Spleen (tissue), 11 donors: ENCODE data around the gene SBSN. TPM values are rescaled to one million over a fixed set of nuclear protein-coding genes. Genes with fewer than 3 reads are reported as not detected.

Experiments used
- DNase-seq: peaks from one replicate; pipeline ENCODE4 v3.0.0-alpha.2; 2020
- H3K27ac ChIP-seq, 8 donors: fragments of 200-600 bp; sonication (generic) in 7 of 8; 1 replicate in 4 of 8; 2 replicates in 4 of 8; pipeline versions ENCODE4 v1.5.0 to v1.8.0; 2016 to 2021; ENCODE audit warnings: inconsistent platforms in 4 of 8, mild to moderate bottlenecking in 4 of 8, moderate library complexity in 1 of 8
- H3K27me3 ChIP-seq, 7 donors: fragments of 200-600 bp; sonication (generic) in 6 of 7; replicated peaks in 1 of 7; 1 replicate in 4 of 7; 2 replicates in 3 of 7; pipeline versions ENCODE4 v1.5.0 to v1.8.0; 2016 to 2021; ENCODE audit warnings: inconsistent platforms in 3 of 7, mild to moderate bottlenecking in 1 of 7
- H3K36me3 ChIP-seq, 6 donors: fragments of 200-600 bp; sonication (generic) in 5 of 6; 1 replicate in 4 of 6; 2 replicates in 2 of 6; pipeline versions ENCODE4 v1.5.0 to v1.8.0; 2016 to 2021; ENCODE audit warnings: inconsistent platforms in 2 of 6
- H3K4me1 ChIP-seq, 6 donors: fragments of 200-600 bp; sonication (generic) in 5 of 6; 1 replicate in 3 of 6; 2 replicates in 3 of 6; pipeline versions ENCODE4 v1.5.0 to v1.8.0; 2016 to 2021; ENCODE audit warnings: inconsistent platforms in 3 of 6
- H3K4me3 ChIP-seq, 8 donors: fragments of 200-600 bp; sonication (generic) in 7 of 8; 1 replicate in 4 of 8; 2 replicates in 4 of 8; pipeline versions ENCODE4 v1.5.0 to v1.8.0; 2016 to 2021; ENCODE audit warnings: inconsistent platforms in 4 of 8, mild to moderate bottlenecking in 4 of 8, moderate library complexity in 2 of 8
- H3K9me3 ChIP-seq, 8 donors: fragments of 200-600 bp; sonication (generic) in 7 of 8; 1 replicate in 4 of 8; 2 replicates in 4 of 8; pipeline versions ENCODE4 v1.5.0 to v1.8.0; 2016 to 2021; ENCODE audit warnings: inconsistent platforms in 4 of 8
- CTCF ChIP-seq, 11 experiments: fragments of 200-600 bp in 7 of 11; fragments of 450-650 bp in 4 of 11; sonication (generic) in 4 of 11; IDR thresholded peaks in 8 of 11; conservative IDR thresholded peaks in 3 of 11; 1 replicate in 7 of 11; 2 replicates in 4 of 11; pipeline versions ENCODE4 v1.4.0 to v1.8.0; 2016 to 2021; ENCODE audit warnings: antibody characterized with exemption in 11 of 11, inconsistent platforms in 4 of 11, mild to moderate bottlenecking in 1 of 11
- POLR2A ChIP-seq, 3 donors: fragments of 450-650 bp; IDR thresholded peaks; one replicate each; pipeline ENCODE4 v1.5.1; 2017; ENCODE audit warnings: antibody characterized with exemption in 3 of 3, mild to moderate bottlenecking in 1 of 3
- POLR2AphosphoS5 ChIP-seq, 3 donors: sonication (generic); formaldehyde crosslinking; IDR thresholded peaks; one replicate each; pipeline ENCODE4 v1.5.1; 2017; ENCODE audit warnings: antibody characterized with exemption in 3 of 3
- WGBS, 5 donors: extraction: QIAGEN DNeasy Blood & Tissue Kit in 3 of 5; methylation state at CpG; one replicate each; pipeline versions ENCODE4 v1.1.5 to v1.1.7; 2013 to 2018; 5-methylcytosine and 5-hydroxymethylcytosine counted together
- intact Hi-C: fragments of 100-400 bp; cut with DNase I; formaldehyde crosslinking; loops from one replicate; pipeline ENCODE4 v1.15.0; 2023; ENCODE audit warnings: low total_unique reads
- polyA plus RNA-seq, 3 donors: library from polyadenylated mRNA; stranded (reverse); fragments of 200-250 nt; gene quantifications; one replicate each; pipeline ENCODE4 v1.2.1, GENCODE V29; 2013
- total RNA-seq, 7 donors: library from RNA; depleted of rRNA in 3 of 7; stranded (reverse); fragments of >200 nt in 3 of 7; fragmentation: NEBNext Ultra II Directional in 4 of 7; extraction: Animal tissue kit (Norgen Biotek cat#: 25700) in 4 of 7; gene quantifications; one replicate each; pipeline versions ENCODE4 v1.1.0 to v1.2.1, GENCODE V29; 2016 to 2021
- donor health status: healthy with polysubstance abuse.
- donor health status: DM: no; HTN: no; CAD: no; lungs with moderate emphysema.
- donor health status: DM: no; HTN: no; CAD: no.
- donor health status: Bipolar disorder and iron deficiency.
- donor health status: healthy.
- donor health status: DM: no; HTN: no; CAD: no.
- donor health status: DM: yes; HTN: yes; CAD: no.

The SBSN gene
- total and polyA plus RNA-seq, 10 donors: 0.05 to 0.33 (median 0.19) TPM; not detected in 7

DNA sequence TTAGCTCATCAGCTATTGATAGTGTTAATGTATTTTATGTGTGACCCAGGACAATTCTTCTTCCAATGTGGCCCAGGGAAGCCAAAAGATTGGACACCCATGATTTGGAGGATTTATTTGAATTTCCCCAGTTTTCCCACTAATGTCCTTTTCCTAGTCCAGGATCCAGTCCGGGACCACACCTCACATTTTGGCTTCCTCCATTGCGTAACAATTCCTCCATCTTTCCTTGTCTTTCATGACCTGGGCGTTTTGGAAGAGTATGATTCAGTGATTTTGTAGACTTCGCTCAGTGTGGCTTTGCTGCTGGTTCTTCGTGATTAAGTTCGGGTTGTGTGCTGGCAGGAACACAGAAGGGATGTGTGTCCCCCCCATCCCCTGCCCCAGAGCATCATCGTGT is 38.6 kb upstream of the SBSN start:
- intact Hi-C loops: no loop called here
- H3K9me3 ChIP-seq: no peaks in the 10 kb centered on the region

GRCh38 chr19:35565016-35565856 is 37.1 kb upstream of the SBSN start:
- intact Hi-C loops: no loop called here
- Histone ChIP-seq H3K36me3 (no peaks in the 10 kb centered on the region), H3K4me3 (no peak overlapping the region), H3K4me1 (no peaks in the 10 kb centered on the region), H3K27ac (no peak overlapping the region), H3K27me3 (peaks cover 0 to 63% (median 14%) of the 10 kb centered on the region in 7 donors), H3K9me3 (no peaks in the 10 kb centered on the region)
- 66 to 84% (median 79%) methylated on average over 6 to 12 of the region's 12 CpGs for WGBS, 5 donors
- TF ChIP-seq POLR2AphosphoS5 (IDR thresholded peaks at IDR 0.05) (no peak), CTCF (IDR thresholded peaks at IDR 0.05 in 8 of 11, conservative IDR thresholded peaks at IDR 0.05 in 3 of 11) (no peak), POLR2A (IDR thresholded peaks at IDR 0.05) (no peak)
- DNase-seq: peak; percentile 48

More for the DNA sequence above, 38.6 kb upstream of the SBSN start:
- H3K27me3 ChIP-seq: peaks cover 0 to 60% (median 16%) of the 10 kb centered on the region in 7 donors
- no peak for DNase-seq
- no peak for TF ChIP-seq CTCF (IDR thresholded peaks at IDR 0.05 in 8 of 11, conservative IDR thresholded peaks at IDR 0.05 in 3 of 11)
- no peak for TF ChIP-seq POLR2A (IDR thresholded peaks at IDR 0.05)
- TF ChIP-seq POLR2AphosphoS5 (IDR thresholded peaks at IDR 0.05): no peak
- H3K4me3 ChIP-seq: no peak overlapping the region
- no peaks in the 10 kb centered on the region for H3K4me1 ChIP-seq
- 80 to 88% (median 82%) methylated on average over 7 of the region's 7 CpGs for WGBS, 5 donors
- H3K27ac ChIP-seq: no peak overlapping the region
- H3K36me3 ChIP-seq: no peaks in the 10 kb centered on the region

DNA sequence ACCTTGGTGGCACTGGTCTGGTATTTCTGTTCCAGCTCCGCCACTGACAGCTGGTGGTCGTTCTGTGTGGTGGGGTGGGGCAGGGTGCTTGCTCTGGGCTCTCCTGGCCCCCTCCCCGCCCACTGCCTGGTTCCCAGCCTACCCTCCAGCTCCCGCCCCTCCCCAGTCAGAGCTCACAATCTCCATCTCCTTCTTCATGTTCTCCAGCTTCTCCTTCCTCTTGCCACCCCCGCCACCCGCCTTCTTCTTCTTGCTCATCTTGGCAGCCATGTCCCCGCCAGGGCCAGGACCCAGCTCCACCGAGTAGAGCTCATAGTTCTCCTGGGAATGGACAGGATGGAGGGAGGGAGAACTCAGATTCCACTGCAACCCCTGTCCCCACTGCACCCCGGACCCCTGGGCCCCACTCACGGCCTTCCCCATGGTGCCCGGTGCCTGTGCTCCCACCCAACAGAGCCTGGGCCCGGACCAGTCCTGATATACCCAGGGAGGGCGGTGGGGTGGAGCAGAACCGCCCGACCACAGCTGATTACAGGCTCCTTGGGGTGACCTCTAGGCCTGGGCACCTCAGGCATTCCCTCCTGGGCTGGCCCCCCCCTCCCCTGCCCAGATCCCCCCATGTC is 35.2 kb upstream of the SBSN start, which contains the start of gene ATP4A:
Gene ATP4A (minus strand): TSS at position 452 of the 623 bp plus-strand sequence. CDS start 29 bp downstream, at position 423.
- Histone ChIP-seq H3K4me1 (peaks cover under 1 to 12% (median 7%) of the 10 kb centered on the region in 6 donors), H3K9me3 (no peaks in the 10 kb centered on the region), H3K4me3 (no peak within 1 kb of the TSS), H3K36me3 (no peaks in the 10 kb centered on the region), H3K27me3 (peaks cover 0 to 68% (median 33%) of the 10 kb centered on the region in 7 donors), H3K27ac (no peak within 1 kb of the TSS)
- TF ChIP-seq POLR2A (IDR thresholded peaks at IDR 0.05) (no peak), POLR2AphosphoS5 (IDR thresholded peaks at IDR 0.05) (no peak), CTCF (IDR thresholded peaks at IDR 0.05 in 8 of 11, conservative IDR thresholded peaks at IDR 0.05 in 3 of 11) (no peak)
- WGBS, 5 donors: 67 to 80% (median 72%) methylated on average over 11 to 15 of the region's 15 CpGs
- intact Hi-C loops: no loop called here
- peak; percentile 61 for DNase-seq

- 50 to 76% (median 57%) methylated on average over 2 of the region's 2 CpGs for WGBS, 5 donors
- intact Hi-C loops: no loop called here
- TF ChIP-seq POLR2A (IDR thresholded peaks at IDR 0.05) (no peak), CTCF (IDR thresholded peaks at IDR 0.05 in 8 of 11, conservative IDR thresholded peaks at IDR 0.05 in 3 of 11) (no peak), POLR2AphosphoS5 (IDR thresholded peaks at IDR 0.05) (no peak)
These were observed 34.7 kb upstream of the SBSN start for GRCh38 chr19:35562776-35563175.

More at GRCh38 chr19:35562776-35563175, 34.7 kb upstream of the SBSN start:
- Histone ChIP-seq H3K27ac (no peak overlapping the region), H3K4me3 (no peak overlapping the region), H3K36me3 (no peaks in the 10 kb centered on the region), H3K4me1 (peaks cover 5 to 17% (median 12%) of the 10 kb centered on the region in 6 donors), H3K27me3 (peaks cover 0 to 73% (median 37%) of the 10 kb centered on the region in 7 donors), H3K9me3 (no peaks in the 10 kb centered on the region)
- no peak for DNase-seq
